Naive thymus-derived CD4-positive, alpha-beta T cell (primary cell): ENCODE results near the gene BNIPL. TPM values are rescaled to one million over a fixed set of nuclear protein-coding genes. Genes with fewer than 3 reads are reported as not detected.

Experiments used
- ATAC-seq: fragments of 150-1000 bp; cut with Tn5 transposase; 2 replicates; pipeline ENCODE4 v1.10.0; 2021; ENCODE audit warnings: mild to moderate bottlenecking, moderate library complexity
- CTCF ChIA-PET: fragments of 350-600 bp; sonication (Branson Sonifier 250); formaldehyde crosslinking; loops from one replicate; lab custom pipeline; 2021; ENCODE audit warnings: antibody characterized with exemption; lab: Charles Lee
- POLR2A ChIA-PET: fragments of 350-600 bp; sonication (Branson Sonifier 250); formaldehyde crosslinking; loops from one replicate; lab custom pipeline; 2021; ENCODE audit warnings: antibody characterized with exemption, inconsistent platforms; lab: Charles Lee
- DNase-seq, 9 donors: peaks; one replicate each; pipeline versions ENCODE4 v3.0.0 to v3.0.0-alpha.2; 2020 to 2022; ENCODE audit warnings: mixed read lengths in 1 of 9
- H3K27ac ChIP-seq: one replicate; pipeline ENCODE4 v1.7.0; 2013; ENCODE audit warnings: mild to moderate bottlenecking, low read depth, low read length, moderate library complexity
- H3K27me3 ChIP-seq, 2 donors: one replicate each; pipeline ENCODE4 v1.7.0; 2013; ENCODE audit warnings: low read length in 2 of 2, mild to moderate bottlenecking in 2 of 2, moderate library complexity in 2 of 2; ENCODE audit not compliant: control insufficient read depth in 2 of 2, insufficient read depth in 2 of 2
- H3K36me3 ChIP-seq, 3 experiments: 1 replicate in 2 of 3; 2 replicates in 1 of 3; pipeline ENCODE4 v1.7.0; 2013; ENCODE audit warnings: low read length in 3 of 3, mild to moderate bottlenecking in 3 of 3, moderate library complexity in 1 of 3; ENCODE audit not compliant: insufficient read depth in 3 of 3, control insufficient read depth in 2 of 3
- H3K4me1 ChIP-seq, 2 donors: one replicate each; pipeline ENCODE4 v1.7.0; 2013; ENCODE audit warnings: low read length in 2 of 2, mild to moderate bottlenecking in 2 of 2, moderate library complexity in 1 of 2; ENCODE audit not compliant: control insufficient read depth in 2 of 2, insufficient read depth in 2 of 2
- H3K4me3 ChIP-seq: 2 replicates; pipeline ENCODE4 v1.7.0; 2013; ENCODE audit warnings: mild to moderate bottlenecking, low read length
- H3K9me3 ChIP-seq, 3 experiments: 1 replicate in 2 of 3; 2 replicates in 1 of 3; pipeline ENCODE4 v1.7.0; 2013; ENCODE audit warnings: low read length in 3 of 3; ENCODE audit not compliant: control insufficient read depth in 2 of 3
- H3K27ac Mint-ChIP-seq, 9 donors: one replicate each; pipeline ENCODE4 v1.8.0; 2020 to 2022; ENCODE audit warnings: mixed read lengths in 9 of 9, mild to moderate bottlenecking in 8 of 9, moderate library complexity in 5 of 9, inconsistent platforms in 2 of 9
- H3K27me3 Mint-ChIP-seq, 5 donors: one replicate each; pipeline ENCODE4 v1.8.0; 2021 to 2022; ENCODE audit warnings: mixed read lengths in 5 of 5, mild to moderate bottlenecking in 1 of 5
- H3K36me3 Mint-ChIP-seq, 5 donors: one replicate each; pipeline ENCODE4 v1.8.0; 2020 to 2022; ENCODE audit warnings: mixed read lengths in 5 of 5, mild to moderate bottlenecking in 3 of 5, inconsistent platforms in 1 of 5
- H3K4me1 Mint-ChIP-seq, 7 donors: one replicate each; pipeline ENCODE4 v1.8.0; 2020 to 2022; ENCODE audit warnings: mixed read lengths in 7 of 7, mild to moderate bottlenecking in 3 of 7, inconsistent platforms in 1 of 7
- H3K4me3 Mint-ChIP-seq, 10 donors: one replicate each; pipeline ENCODE4 v1.8.0; 2020 to 2022; ENCODE audit warnings: mild to moderate bottlenecking in 10 of 10, mixed read lengths in 10 of 10, moderate library complexity in 6 of 10, inconsistent platforms in 2 of 10
- H3K9me3 Mint-ChIP-seq, 11 donors: one replicate each; pipeline ENCODE4 v1.8.0; 2020 to 2022; ENCODE audit warnings: mixed read lengths in 11 of 11, mild to moderate bottlenecking in 4 of 11, inconsistent platforms in 1 of 11, moderate library complexity in 1 of 11
- intact Hi-C, 2 donors: fragments of 100-400 bp; cut with micrococcal nuclease; formaldehyde crosslinking; loops; one replicate each; pipeline ENCODE4 v1.15.1; 2023
- polyA plus RNA-seq, 2 donors: library from polyadenylated mRNA; unstranded; fragments of 300-500 nt; fragmentation: Illumina TruSeq; gene quantifications; one replicate each; pipeline ENCODE4 v1.2.3, GENCODE V29; 2021
- total RNA-seq, 6 experiments: library from RNA in 5 of 6; stranded (reverse) in 5 of 6; gene quantifications; 1 replicate in 5 of 6; 2 replicates in 1 of 6; pipeline ENCODE4 v1.2.3 and lab custom pipeline; 2021 to 2026

The BNIPL gene
- total and polyA plus RNA-seq, 7 experiments from 2014 or later = 0.08 to 9.4 (median 1.0) TPM

- intact Hi-C loops = loop anchor here in 1 of 2 donors (10.0 kb wide), 1 partner anchor 203 kb away; the partner anchor contains the start of gene PSMD4
- Histone ChIP-seq H3K4me1 (peaks cover 35 to 49% of the 10 kb centered on the region in 2 donors), H3K36me3 (peaks cover 23 to 44% (median 32%) of the 10 kb centered on the region in 3 experiments), H3K4me3 (no peak overlapping the region), H3K9me3 (no peaks in the 10 kb centered on the region), H3K27ac (peak overlapping the region; percentile 53), H3K27me3 (no peaks in the 10 kb centered on the region)
- Mint-ChIP-seq H3K36me3 (peaks cover 13 to 49% (median 35%) of the 10 kb centered on the region in 5 donors), H3K4me1 (peaks cover 44 to 89% (median 76%) of the 10 kb centered on the region in 7 donors), H3K27me3 (no peaks in the 10 kb centered on the region), H3K4me3 (peak overlapping the region in 3 of 10 donors; percentile 56 to 97 (median 56)), H3K27ac (peak overlapping the region; percentile 35 to 98 (median 95)), H3K9me3 (no peaks in the 10 kb centered on the region)
- POLR2A ChIA-PET = interaction anchor here (0.7 to 12.8 kb wide), 12 partner anchors 4 to 107 kb away, joined by 3 to 253 read pairs (median 5); partner anchors contain the start of genes C1orf56, CDC42SE1, MINDY1 and MLLT11
- ATAC-seq (no peak), DNase-seq (no peak)
- CTCF ChIA-PET = interaction anchor here (0.6 to 3.1 kb wide), 5 partner anchors 8 to 83 kb away, joined by 3 to 13 read pairs (median 4); partner anchors contain the start of gene CDC42SE1
Observed at GRCh38 chr1:151051356-151052009, 15.1 kb downstream of the BNIPL start.

DNA sequence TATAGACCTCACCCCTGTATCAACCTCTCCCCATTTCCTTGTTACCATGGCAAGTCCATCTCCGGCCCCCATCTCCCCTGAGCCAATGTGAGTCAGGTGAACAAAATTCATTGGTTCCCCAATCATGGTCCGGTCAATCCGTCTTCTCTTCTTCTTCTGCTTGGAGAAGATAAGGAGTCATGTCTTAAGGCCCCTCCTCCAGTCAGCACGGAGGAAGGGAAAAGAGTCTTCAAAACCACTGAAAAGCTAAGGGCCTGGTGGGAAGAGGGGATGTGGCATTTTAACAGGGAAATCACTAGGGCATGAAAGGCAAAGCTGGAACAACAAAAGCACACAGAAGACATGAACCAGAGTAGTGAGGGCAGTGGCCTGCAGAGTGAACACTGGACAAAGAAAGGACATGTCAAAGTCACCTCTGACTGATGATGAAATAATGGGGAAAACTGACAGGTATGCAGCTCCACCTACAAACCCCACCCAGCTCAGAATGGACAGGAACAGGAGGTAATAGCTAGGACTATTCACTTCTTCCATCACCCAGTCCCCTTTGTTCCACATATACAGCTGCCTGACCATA, 18.7 kb downstream of the BNIPL start:
- H3K4me3 ChIP-seq = peak overlapping the region; percentile 82
- ChIA-PET POLR2A (interaction anchor here (0.6 to 12.8 kb wide), 23 partner anchors 7 to 320 kb away, joined by 3 to 253 read pairs (median 4); partner anchors contain the start of genes C1orf56, GABPB2, LYSMD1 and MINDY1), CTCF (interaction anchor here (0.6 to 3.0 kb wide), 5 partner anchors 10 to 197 kb away, joined by 3 to 15 read pairs (median 3); partner anchors contain the start of genes BNIPL and MINDY1)
- intact Hi-C loops = loop anchor here (5.0 to 10.0 kb wide), 5 partner anchors 200 to 693 kb away; partner anchors contain the start of genes PSMD4 (in 1 of the 2), RPRD2 (in 1 of the 2) and ZNF687 (in 1 of the 2)
- H3K36me3 Mint-ChIP-seq = peaks cover 31 to 66% (median 53%) of the 10 kb centered on the region in 5 donors
- DNase-seq (no peak), ATAC-seq (no peak)
- H3K27me3 Mint-ChIP-seq = no peaks in the 10 kb centered on the region
- peak overlapping the region; percentile 95 to 100 (median 99) for H3K4me3 Mint-ChIP-seq
- peaks cover 0 to 3% (median 0%) of the 10 kb centered on the region in 11 donors for H3K9me3 Mint-ChIP-seq
- H3K9me3 ChIP-seq = no peaks in the 10 kb centered on the region
- H3K27ac Mint-ChIP-seq = peak overlapping the region; percentile 93 to 99 (median 95)
- H3K36me3 ChIP-seq = peaks cover 23 to 65% (median 35%) of the 10 kb centered on the region in 3 experiments
- H3K27ac ChIP-seq = peak overlapping the region; percentile 99
- H3K4me1 ChIP-seq = peaks cover 29 to 30% of the 10 kb centered on the region in 2 donors
- H3K4me1 Mint-ChIP-seq = peaks cover 45 to 74% (median 61%) of the 10 kb centered on the region in 7 donors
- H3K27me3 ChIP-seq = no peaks in the 10 kb centered on the region

DNA sequence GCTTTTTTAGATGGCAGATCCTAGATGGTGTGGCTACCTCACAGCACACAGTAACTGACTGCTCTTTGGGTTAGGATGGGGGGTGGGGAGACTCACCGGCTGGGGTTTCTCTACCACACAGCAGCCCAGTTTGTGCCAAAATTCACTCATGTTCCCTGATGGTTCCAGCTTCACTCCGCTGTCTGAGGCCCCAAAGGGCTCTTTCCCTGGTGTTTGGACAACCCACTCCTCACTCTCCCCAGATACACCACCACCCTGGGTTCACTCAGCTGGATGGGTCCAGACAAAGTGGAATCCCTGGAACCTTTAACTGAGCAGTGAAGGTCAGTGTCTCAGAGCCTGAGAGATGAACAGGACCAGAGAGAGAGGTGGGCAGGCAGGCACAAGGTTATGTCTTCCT, 19.2 kb downstream of the BNIPL start:
- Histone ChIP-seq H3K4me3 (peak overlapping the region; percentile 82), H3K36me3 (peaks cover 23 to 65% (median 35%) of the 10 kb centered on the region in 3 experiments), H3K27me3 (no peaks in the 10 kb centered on the region), H3K4me1 (peaks cover 29 to 30% of the 10 kb centered on the region in 2 donors), H3K9me3 (no peaks in the 10 kb centered on the region), H3K27ac (peak overlapping the region; percentile 99)
- DNase-seq = no peak
- Mint-ChIP-seq H3K27ac (peak overlapping the region; percentile 93 to 99 (median 95)), H3K4me3 (peak overlapping the region; percentile 95 to 100 (median 99)), H3K4me1 (peaks cover 48 to 74% (median 61%) of the 10 kb centered on the region in 7 donors), H3K27me3 (no peaks in the 10 kb centered on the region), H3K36me3 (peaks cover 31 to 66% (median 53%) of the 10 kb centered on the region in 5 donors), H3K9me3 (peaks cover 0 to 3% (median 0%) of the 10 kb centered on the region in 11 donors)
- intact Hi-C loops = loop anchor here (5.0 to 10.0 kb wide), 5 partner anchors 199 to 693 kb away; partner anchors contain the start of genes PSMD4 (in 1 of the 2), RPRD2 (in 1 of the 2) and ZNF687 (in 1 of the 2)
- ChIA-PET POLR2A (interaction anchor here (0.6 to 12.8 kb wide), 26 partner anchors 8 to 319 kb away, joined by 3 to 253 read pairs (median 4); partner anchors contain the start of genes BNIPL, C1orf56, GABPB2 and LYSMD1), CTCF (interaction anchor here (0.6 to 6.3 kb wide), 6 partner anchors 9 to 50 kb away, joined by 3 to 38 read pairs (median 8); partner anchors contain the start of genes BNIPL, C1orf56 and MINDY1)
- ATAC-seq = no peak

DNA sequence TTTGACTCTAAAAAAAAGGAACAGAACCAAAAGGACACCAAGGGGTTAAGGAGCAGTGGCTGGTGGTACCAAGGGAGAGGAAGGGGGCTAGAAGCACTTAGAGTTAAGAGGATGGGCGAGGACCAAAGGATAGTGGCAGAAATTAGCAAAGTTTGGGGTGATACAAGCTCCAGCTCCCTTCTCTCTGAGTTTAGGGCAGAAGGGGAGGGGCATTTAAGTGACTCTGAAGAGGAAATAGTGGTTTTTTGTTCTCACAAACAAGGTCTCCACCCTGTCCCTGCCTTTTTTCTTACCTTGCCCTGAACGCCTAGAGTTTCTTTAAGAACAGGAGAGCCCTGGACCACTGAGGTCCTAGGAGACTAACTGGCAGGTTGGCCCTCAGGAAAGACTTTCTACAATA, 19.8 kb downstream of the BNIPL start:
- intact Hi-C loops = loop anchor here (1.0 to 10.0 kb wide), 9 partner anchors 8 to 819 kb away; partner anchors contain the start of genes ANP32E (in 1 of the 2), PSMD4 (in 1 of the 2), RPRD2 (in 1 of the 2) and TNFAIP8L2 (in 1 of the 2)
- peaks cover 23 to 65% (median 35%) of the 10 kb centered on the region in 3 experiments for H3K36me3 ChIP-seq
- Mint-ChIP-seq H3K27ac (peak overlapping the region; percentile 93 to 99 (median 95)), H3K36me3 (peaks cover 31 to 66% (median 53%) of the 10 kb centered on the region in 5 donors), H3K9me3 (peaks cover 0 to 3% (median 0%) of the 10 kb centered on the region in 11 donors), H3K4me3 (peak overlapping the region; percentile 95 to 100 (median 99)), H3K4me1 (peaks cover 48 to 74% (median 61%) of the 10 kb centered on the region in 7 donors), H3K27me3 (no peaks in the 10 kb centered on the region)
- peak overlapping the region; percentile 82 for H3K4me3 ChIP-seq
- peaks cover 29 to 30% of the 10 kb centered on the region in 2 donors for H3K4me1 ChIP-seq
- peak overlapping the region; percentile 99 for H3K27ac ChIP-seq
- H3K27me3 ChIP-seq = no peaks in the 10 kb centered on the region
- ATAC-seq (peak; percentile 42), DNase-seq (peak in 7 of 9 donors; percentile 55 to 73 (median 70))
- POLR2A ChIA-PET = interaction anchor here (0.8 to 12.8 kb wide), 22 partner anchors 8 to 114 kb away, joined by 3 to 253 read pairs (median 7); partner anchors contain the start of genes BNIPL, C1orf56, GABPB2 and LYSMD1
- CTCF ChIA-PET = interaction anchor here (0.6 to 6.3 kb wide), 9 partner anchors 9 to 112 kb away, joined by 3 to 38 read pairs (median 3); partner anchors contain the start of genes BNIPL, C1orf56 and MINDY1
- no peaks in the 10 kb centered on the region for H3K9me3 ChIP-seq

DNA sequence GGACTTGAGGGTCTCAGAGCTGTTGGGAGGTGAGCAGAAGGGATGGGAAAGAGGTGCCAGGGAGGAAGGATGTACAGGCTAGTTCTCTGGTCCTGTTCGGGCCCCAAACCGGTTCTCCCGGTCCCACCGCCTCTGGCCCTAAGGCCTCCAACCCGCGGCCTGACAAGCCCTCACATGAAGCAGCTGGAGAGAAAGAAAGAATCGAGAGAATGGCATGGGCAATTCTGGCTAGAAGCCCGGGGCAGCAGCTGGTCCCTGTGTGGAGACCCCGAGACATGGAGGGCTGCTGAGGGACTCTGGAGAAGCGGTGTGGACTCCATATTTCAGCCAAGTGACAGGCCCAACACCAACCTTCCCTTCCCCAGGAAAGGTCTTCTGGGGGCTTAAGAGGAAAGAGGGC, 22.3 kb downstream of the BNIPL start:
- CTCF ChIA-PET = interaction anchor here (0.6 to 6.3 kb wide), 13 partner anchors 8 to 122 kb away, joined by 3 to 74 read pairs (median 6); partner anchors contain the start of genes BNIPL, C1orf56, GABPB2 and TNFAIP8L2
- no peaks in the 10 kb centered on the region for H3K27me3 ChIP-seq
- H3K9me3 ChIP-seq = no peaks in the 10 kb centered on the region
- peak overlapping the region; percentile 99 for H3K27ac ChIP-seq
- H3K4me3 Mint-ChIP-seq = peak overlapping the region; percentile 95 to 100 (median 99)
- ATAC-seq (no peak), DNase-seq (peak in 1 of 9 donors; percentile 20)
- peaks cover 17 to 30% of the 10 kb centered on the region in 2 donors for H3K4me1 ChIP-seq
- peaks cover 38 to 58% (median 44%) of the 10 kb centered on the region in 7 donors for H3K4me1 Mint-ChIP-seq
- H3K27ac Mint-ChIP-seq = peak overlapping the region; percentile 93 to 99 (median 95)
- H3K9me3 Mint-ChIP-seq = peaks cover 0 to 3% (median 0%) of the 10 kb centered on the region in 11 donors
- H3K27me3 Mint-ChIP-seq = no peaks in the 10 kb centered on the region
- POLR2A ChIA-PET = interaction anchor here (0.7 to 12.8 kb wide), 15 partner anchors 8 to 479 kb away, joined by 3 to 253 read pairs (median 8); partner anchors contain the start of genes BNIPL, C1orf56, GABPB2 and MCL1
- H3K36me3 Mint-ChIP-seq = peaks cover 31 to 46% (median 43%) of the 10 kb centered on the region in 5 donors
- peaks cover 18 to 42% (median 24%) of the 10 kb centered on the region in 3 experiments for H3K36me3 ChIP-seq
- H3K4me3 ChIP-seq = peak overlapping the region; percentile 82
- intact Hi-C loops = loop anchor here (1.0 to 10.0 kb wide), 9 partner anchors 12 to 696 kb away; partner anchors contain the start of genes GABPB2 (in 2 of the 2), PRUNE1 (in 1 of the 2), PSMD4 (in 1 of the 2) and RPRD2 (in 1 of the 2)
